HepG2 (cell line): ENCODE data around the gene MYL3. TPM values are rescaled to one million over a fixed set of nuclear protein-coding genes. Genes with fewer than 3 reads are reported as not detected.

Source experiments
- ATAC-seq: fragments of 200-7000 bp; cut with Tn5 transposase; 3 replicates; pipeline ENCODE4 v1.9.1; 2020; ENCODE audit warnings: mild to moderate bottlenecking, moderate library complexity
- BruUV-seq: library from RNA; stranded (reverse); fragments of 400-500 nt; replicated peaks from 2 replicates; lab custom pipeline; 2021; lab: Mats Ljungman, UMichigan
- CTCF ChIA-PET: fragments of 300-600 bp; formaldehyde crosslinking; extraction: SDS; loops from one replicate; lab custom pipeline; 2021; ENCODE audit warnings: low total read pairs, inconsistent platforms, low intra/inter-chr PET ratio; lab: Yijun Ruan, JAX
- POLR2A ChIA-PET: fragments of 350-600 bp; sonication (Branson Sonifier 250); formaldehyde crosslinking; loops from one replicate; lab custom pipeline; 2020; ENCODE audit warnings: antibody characterized with exemption, inconsistent platforms; lab: Yijun Ruan, JAX
- DNase-seq: peaks from one replicate; pipeline ENCODE4 v3.0.0-alpha.2; 2015; ENCODE audit warnings: low spot score
- FAIRE-seq: peaks from 3 replicates; lab custom pipeline; 2011; peaks lifted over from hg19 to GRCh38; lab: Jason Lieb, UNC
- H2AFZ ChIP-seq: one replicate; pipeline ENCODE4 v1.6.1; 2011; ENCODE audit warnings: low read length, inconsistent platforms
- H3K27ac ChIP-seq: fragments of 300-600 bp; 3 replicates; pipeline ENCODE4 v1.8.0; 2011; ENCODE audit warnings: mixed run types, mild to moderate bottlenecking, mixed read lengths, low read length, inconsistent platforms; ENCODE audit not compliant: insufficient read depth; ENCODE audit errors: extremely low read length
- H3K27me3 ChIP-seq, 2 experiments: fragments of 200-600 bp in 1 of 2; 2 replicates in 1 of 2; 3 replicates in 1 of 2; pipeline versions ENCODE4 v1.6.0 to v1.8.0; 2011; ENCODE audit warnings: low read length in 2 of 2, mild to moderate bottlenecking in 2 of 2, moderate library complexity in 2 of 2, inconsistent platforms in 1 of 2; ENCODE audit not compliant: insufficient read depth in 2 of 2, control insufficient read depth in 1 of 2
- H3K36me3 ChIP-seq, 2 experiments: fragments of 200-600 bp in 1 of 2; replicated peaks in 1 of 2; 2 replicates in 1 of 2; 3 replicates in 1 of 2; pipeline versions ENCODE4 v1.5.1 to v1.8.0; 2011; ENCODE audit warnings: low read length in 2 of 2, inconsistent platforms in 1 of 2; ENCODE audit not compliant: insufficient read depth in 2 of 2, control insufficient read depth in 1 of 2
- H3K4me1 ChIP-seq: 2 replicates; pipeline ENCODE4 v1.5.1; 2012; ENCODE audit warnings: low read length, inconsistent platforms; ENCODE audit not compliant: insufficient read depth
- H3K4me2 ChIP-seq: 2 replicates; pipeline ENCODE4 v1.6.0; 2011; ENCODE audit warnings: low read depth, low read length, inconsistent platforms
- H3K4me3 ChIP-seq, 3 experiments: fragments of 200-600 bp in 1 of 3; sonication (generic), shearing (Covaris generic) in 1 of 3; replicated peaks in 1 of 3; 2 replicates each; pipeline ENCODE4 v1.5.1; 2011 to 2016; ENCODE audit warnings: low read length in 3 of 3, inconsistent platforms in 2 of 3, low read depth in 2 of 3, mild to moderate bottlenecking in 2 of 3, control low read depth in 1 of 3, mixed read lengths in 1 of 3; ENCODE audit not compliant: insufficient read depth in 1 of 3
- H3K79me2 ChIP-seq: one replicate; pipeline ENCODE4 v1.6.1; 2011; ENCODE audit warnings: low read length, inconsistent platforms; ENCODE audit not compliant: insufficient read depth
- H3K9ac ChIP-seq: 2 replicates; pipeline ENCODE4 v1.6.0; 2011; ENCODE audit warnings: mild to moderate bottlenecking, low read depth, low read length, inconsistent platforms; ENCODE audit not compliant: insufficient read depth
- H3K9me3 ChIP-seq: 2 replicates; pipeline ENCODE4 v1.5.1; 2012; ENCODE audit warnings: mild to moderate bottlenecking, low read length
- H4K20me1 ChIP-seq: 2 replicates; pipeline ENCODE4 v1.6.0; 2011; ENCODE audit warnings: inconsistent platforms, mild to moderate bottlenecking, low read length, moderate library complexity; ENCODE audit not compliant: insufficient read depth
- ATF7 ChIP-seq, 2 experiments: fragments of 450-650 bp in 1 of 2; sonication (generic) in 1 of 2; formaldehyde crosslinking in 1 of 2; IDR thresholded peaks; 2 replicates each; pipeline versions ENCODE4 v1.4.0 to v1.6.1; 2016 to 2020; ENCODE audit warnings: antibody characterized with exemption in 1 of 2, mild to moderate bottlenecking in 1 of 2, missing genetic modification reagents in 1 of 2
- CREB1 ChIP-seq, 2 experiments: fragments of 450-650 bp in 1 of 2; IDR thresholded peaks; 2 replicates each; pipeline ENCODE4 v1.6.1; 2016 to 2017; ENCODE audit warnings: control low read depth in 1 of 2, mild to moderate bottlenecking in 1 of 2, missing compliant biosample characterization in 1 of 2, missing genetic modification characterization in 1 of 2
- MTF2 ChIP-seq: sonication (generic); formaldehyde crosslinking; IDR thresholded peaks from 2 replicates; pipeline ENCODE4 v1.5.0; 2020; ENCODE audit warnings: missing genetic modification reagents, borderline replicate concordance
- NCOA2 ChIP-seq: sonication (generic); formaldehyde crosslinking; IDR thresholded peaks from 2 replicates; pipeline ENCODE4 v1.8.0; 2022; ENCODE audit warnings: inconsistent platforms
- NR2F6 ChIP-seq, 2 experiments: IDR thresholded peaks; 2 replicates each; pipeline ENCODE4 v1.6.1; 2016; ENCODE audit warnings: antibody characterized with exemption in 1 of 2, mild to moderate bottlenecking in 1 of 2
- PPARG ChIP-seq: conservative IDR thresholded peaks from 2 replicates; pipeline ENCODE4 v1.6.1; 2016; ENCODE audit warnings: missing biosample characterization, missing genetic modification reagents
- RARG ChIP-seq: sonication (generic); formaldehyde crosslinking; IDR thresholded peaks from 2 replicates; pipeline ENCODE4 v1.4.0; 2020; ENCODE audit warnings: low read depth, mild to moderate bottlenecking, missing genetic modification reagents
- XBP1 ChIP-seq: sonication (generic); formaldehyde crosslinking; IDR thresholded peaks from 2 replicates; pipeline ENCODE4 v1.5.0; 2020; ENCODE audit warnings: missing genetic modification reagents
- ZFY ChIP-seq: sonication (generic); formaldehyde crosslinking; IDR thresholded peaks from 2 replicates; pipeline ENCODE4 v1.4.0; 2020; ENCODE audit warnings: missing genetic modification reagents
- ZNF607 ChIP-seq: sonication (generic); formaldehyde crosslinking; IDR thresholded peaks from 2 replicates; pipeline ENCODE4 v1.5.1; 2020; ENCODE audit warnings: missing genetic modification reagents, mild to moderate bottlenecking, borderline replicate concordance
- ZNF780A ChIP-seq: sonication (generic); formaldehyde crosslinking; IDR thresholded peaks from 2 replicates; pipeline ENCODE4 v1.8.0; 2022; ENCODE audit warnings: mild to moderate bottlenecking, missing genetic modification reagents, moderate library complexity
- ZNF816 ChIP-seq: sonication (generic); formaldehyde crosslinking; IDR thresholded peaks from 2 replicates; pipeline ENCODE4 v1.8.0; 2022; ENCODE audit warnings: missing genetic modification reagents, mild to moderate bottlenecking, borderline replicate concordance
- WGBS: methylation state at CpG from one replicate; pipeline ENCODE4 v1.1.6; 2017; ENCODE audit warnings: low lambda C conversion rate; 5-methylcytosine and 5-hydroxymethylcytosine counted together
- in situ Hi-C: cut with HindIII; loops from 2 replicates; pipeline ENCODE4 v1.10.0; 2017; ENCODE audit warnings: low pct_unique_long_range_greater_than_20kb; ENCODE audit not compliant: extremely low pct_ligation_motif_present
- intact Hi-C: fragments of 100-400 bp; cut with micrococcal nuclease; formaldehyde crosslinking; loops from one replicate; pipeline ENCODE4 v1.10.0; 2022; ENCODE audit not compliant: unreplicated experiment
- polyA plus RNA-seq, 8 experiments: library from polyadenylated mRNA; depleted of rRNA in 3 of 8; stranded (reverse) in 7 of 8; unstranded in 1 of 8; fragments of >200 nt; fragmentation: Illumina TruSeq in 4 of 8; extraction: Trizol in 4 of 8; gene quantifications; 2 replicates each; pipeline versions ENCODE4 v1.2.1 to v1.2.3, GENCODE V29; 2011 to 2016; ENCODE audit warnings: low read depth in 4 of 8, missing spikeins in 1 of 8, mixed read lengths in 1 of 8; ENCODE audit not compliant: insufficient read depth in 1 of 8
- total RNA-seq, 5 experiments: library from RNA; depleted of rRNA; stranded (reverse); fragments of >200 nt; fragmentation: Illumina TruSeq; extraction: Trizol; gene quantifications; 2 replicates each; pipeline ENCODE4 v1.2.3, GENCODE V29; 2016; ENCODE audit warnings: low read depth in 1 of 5
- TF ChIP-seq, protein P1 (sequence below): sonication (generic); formaldehyde crosslinking; IDR thresholded peaks from 2 replicates; pipeline ENCODE4 v1.5.0; 2020; ENCODE audit warnings: missing genetic modification reagents
- TF ChIP-seq, protein P2 (sequence below): sonication (generic); formaldehyde crosslinking; IDR thresholded peaks from 2 replicates; pipeline ENCODE4 v1.5.1; 2020; ENCODE audit warnings: mild to moderate bottlenecking, missing genetic modification reagents, borderline replicate concordance
- TF ChIP-seq, protein P3 (sequence below): sonication (generic); formaldehyde crosslinking; IDR thresholded peaks from 2 replicates; pipeline ENCODE4 v1.4.0; 2020; ENCODE audit warnings: mild to moderate bottlenecking, missing genetic modification reagents

MYL3 gene
- total and polyA plus RNA-seq, 2 of the 13 experiments (the other 11 are each of a cell fraction or from before 2014, with no cell fraction given): not detected

DNA sequence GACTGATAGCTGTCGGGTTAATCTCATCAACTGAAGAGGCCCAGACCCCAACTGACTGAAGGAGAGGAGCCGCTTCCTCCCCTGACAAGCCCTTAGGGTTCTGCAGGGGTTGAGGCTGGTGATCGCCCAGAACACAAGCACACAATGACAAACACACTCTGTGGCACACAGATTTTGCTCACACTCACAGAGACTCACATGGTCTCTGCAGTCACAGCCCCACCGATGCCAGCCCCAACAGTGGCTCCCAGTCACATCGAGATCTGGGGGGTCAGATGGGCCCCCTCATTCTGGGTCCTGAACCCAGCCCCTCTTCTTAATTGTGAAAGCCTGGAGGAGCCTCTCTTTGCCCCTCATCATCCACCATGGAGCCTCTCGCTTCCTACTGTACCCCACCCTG is 31.0 kb upstream of the MYL3 start (continued):
- TF ChIP-seq, protein P1, sequence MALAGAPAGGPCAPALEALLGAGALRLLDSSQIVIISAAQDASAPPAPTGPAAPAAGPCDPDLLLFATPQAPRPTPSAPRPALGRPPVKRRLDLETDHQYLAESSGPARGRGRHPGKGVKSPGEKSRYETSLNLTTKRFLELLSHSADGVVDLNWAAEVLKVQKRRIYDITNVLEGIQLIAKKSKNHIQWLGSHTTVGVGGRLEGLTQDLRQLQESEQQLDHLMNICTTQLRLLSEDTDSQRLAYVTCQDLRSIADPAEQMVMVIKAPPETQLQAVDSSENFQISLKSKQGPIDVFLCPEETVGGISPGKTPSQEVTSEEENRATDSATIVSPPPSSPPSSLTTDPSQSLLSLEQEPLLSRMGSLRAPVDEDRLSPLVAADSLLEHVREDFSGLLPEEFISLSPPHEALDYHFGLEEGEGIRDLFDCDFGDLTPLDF (CRISPR knock-in tag): no peak
- TF ChIP-seq NR2F6 (IDR thresholded peaks at IDR 0.05) (no peak), NR2F6 (CRISPR knock-in tag; IDR thresholded peaks at IDR 0.05) (no peak), RARG (no peak), ZNF780A (no peak)

DNA sequence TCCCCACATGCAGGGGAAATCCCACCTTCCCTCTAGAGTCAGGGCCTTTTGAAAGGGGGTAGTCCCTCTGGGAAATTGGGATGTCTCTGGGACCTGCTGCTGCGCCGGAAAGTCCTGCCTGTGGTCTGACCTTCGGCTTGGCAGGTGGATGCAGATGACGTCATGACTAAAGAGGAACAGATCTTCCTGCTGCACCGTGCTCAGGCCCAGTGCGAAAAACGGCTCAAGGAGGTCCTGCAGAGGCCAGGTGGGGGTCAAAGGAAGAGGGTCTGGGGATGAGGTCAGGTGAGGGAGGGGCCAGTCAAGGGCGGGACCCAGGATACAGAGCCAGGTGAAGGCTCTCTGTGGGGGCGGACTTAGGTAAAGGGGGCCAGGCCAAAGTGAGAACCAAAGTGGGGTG is 30.5 kb upstream of the MYL3 start:
- Histone ChIP-seq H3K27me3 (peaks cover 6 to 52% of the 10 kb centered on the region in 2 experiments; a peak in 4 of 5 replicates), H3K79me2 (no peaks in the 10 kb centered on the region), H3K4me2 (no peak overlapping the region), H3K4me3 (no peak overlapping the region), H4K20me1 (no peaks in the 10 kb centered on the region), H2AFZ (no peak overlapping the region), H3K36me3 (no peaks in the 10 kb centered on the region), H3K4me1 (peaks cover 13% of the 10 kb centered on the region), H3K27ac (no peak overlapping the region), H3K9ac (no peak overlapping the region), H3K9me3 (no peaks in the 10 kb centered on the region)
- DNase-seq (no peak), ATAC-seq (no peak), FAIRE-seq (no peak)
- CTCF ChIA-PET: interaction anchor here (3.5 kb wide), 1 partner anchor 188 kb away, joined by 39 read pairs; no protein-coding TSS in a partner anchor
- POLR2A ChIA-PET: no interaction called here
- BruUV-seq: no TSS peak
- 19% methylated on average over 9 of the region's 9 CpGs for WGBS
- in situ Hi-C loops: no loop called here
- intact Hi-C loops: loop anchor here (2.0 kb wide), 2 partner anchors 27 to 33 kb away; no protein-coding TSS in a partner anchor
- TF ChIP-seq MTF2 (CRISPR knock-in tag) (no peak), ZNF816 (CRISPR knock-in tag) (no peak), PPARG (CRISPR knock-in tag) (no peak), ATF7 (IDR thresholded peaks at IDR 0.05) (peak; percentile 99), ATF7 (CRISPR knock-in tag; IDR thresholded peaks at IDR 0.05) (no peak), ZFY (CRISPR knock-in tag) (no peak), ZNF607 (CRISPR knock-in tag) (no peak), CREB1 (IDR thresholded peaks at IDR 0.05) (peak; percentile 95), CREB1 (CRISPR knock-in tag; IDR thresholded peaks at IDR 0.05) (no peak), XBP1 (CRISPR knock-in tag) (no peak), NCOA2 (CRISPR knock-in tag) (no peak)
- TF ChIP-seq, protein P2, sequence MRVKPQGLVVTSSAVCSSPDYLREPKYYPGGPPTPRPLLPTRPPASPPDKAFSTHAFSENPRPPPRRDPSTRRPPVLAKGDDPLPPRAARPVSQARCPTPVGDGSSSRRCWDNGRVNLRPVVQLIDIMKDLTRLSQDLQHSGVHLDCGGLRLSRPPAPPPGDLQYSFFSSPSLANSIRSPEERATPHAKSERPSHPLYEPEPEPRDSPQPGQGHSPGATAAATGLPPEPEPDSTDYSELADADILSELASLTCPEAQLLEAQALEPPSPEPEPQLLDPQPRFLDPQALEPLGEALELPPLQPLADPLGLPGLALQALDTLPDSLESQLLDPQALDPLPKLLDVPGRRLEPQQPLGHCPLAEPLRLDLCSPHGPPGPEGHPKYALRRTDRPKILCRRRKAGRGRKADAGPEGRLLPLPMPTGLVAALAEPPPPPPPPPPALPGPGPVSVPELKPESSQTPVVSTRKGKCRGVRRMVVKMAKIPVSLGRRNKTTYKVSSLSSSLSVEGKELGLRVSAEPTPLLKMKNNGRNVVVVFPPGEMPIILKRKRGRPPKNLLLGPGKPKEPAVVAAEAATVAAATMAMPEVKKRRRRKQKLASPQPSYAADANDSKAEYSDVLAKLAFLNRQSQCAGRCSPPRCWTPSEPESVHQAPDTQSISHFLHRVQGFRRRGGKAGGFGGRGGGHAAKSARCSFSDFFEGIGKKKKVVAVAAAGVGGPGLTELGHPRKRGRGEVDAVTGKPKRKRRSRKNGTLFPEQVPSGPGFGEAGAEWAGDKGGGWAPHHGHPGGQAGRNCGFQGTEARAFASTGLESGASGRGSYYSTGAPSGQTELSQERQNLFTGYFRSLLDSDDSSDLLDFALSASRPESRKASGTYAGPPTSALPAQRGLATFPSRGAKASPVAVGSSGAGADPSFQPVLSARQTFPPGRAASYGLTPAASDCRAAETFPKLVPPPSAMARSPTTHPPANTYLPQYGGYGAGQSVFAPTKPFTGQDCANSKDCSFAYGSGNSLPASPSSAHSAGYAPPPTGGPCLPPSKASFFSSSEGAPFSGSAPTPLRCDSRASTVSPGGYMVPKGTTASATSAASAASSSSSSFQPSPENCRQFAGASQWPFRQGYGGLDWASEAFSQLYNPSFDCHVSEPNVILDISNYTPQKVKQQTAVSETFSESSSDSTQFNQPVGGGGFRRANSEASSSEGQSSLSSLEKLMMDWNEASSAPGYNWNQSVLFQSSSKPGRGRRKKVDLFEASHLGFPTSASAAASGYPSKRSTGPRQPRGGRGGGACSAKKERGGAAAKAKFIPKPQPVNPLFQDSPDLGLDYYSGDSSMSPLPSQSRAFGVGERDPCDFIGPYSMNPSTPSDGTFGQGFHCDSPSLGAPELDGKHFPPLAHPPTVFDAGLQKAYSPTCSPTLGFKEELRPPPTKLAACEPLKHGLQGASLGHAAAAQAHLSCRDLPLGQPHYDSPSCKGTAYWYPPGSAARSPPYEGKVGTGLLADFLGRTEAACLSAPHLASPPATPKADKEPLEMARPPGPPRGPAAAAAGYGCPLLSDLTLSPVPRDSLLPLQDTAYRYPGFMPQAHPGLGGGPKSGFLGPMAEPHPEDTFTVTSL: no peak
- TF ChIP-seq, protein P3, sequence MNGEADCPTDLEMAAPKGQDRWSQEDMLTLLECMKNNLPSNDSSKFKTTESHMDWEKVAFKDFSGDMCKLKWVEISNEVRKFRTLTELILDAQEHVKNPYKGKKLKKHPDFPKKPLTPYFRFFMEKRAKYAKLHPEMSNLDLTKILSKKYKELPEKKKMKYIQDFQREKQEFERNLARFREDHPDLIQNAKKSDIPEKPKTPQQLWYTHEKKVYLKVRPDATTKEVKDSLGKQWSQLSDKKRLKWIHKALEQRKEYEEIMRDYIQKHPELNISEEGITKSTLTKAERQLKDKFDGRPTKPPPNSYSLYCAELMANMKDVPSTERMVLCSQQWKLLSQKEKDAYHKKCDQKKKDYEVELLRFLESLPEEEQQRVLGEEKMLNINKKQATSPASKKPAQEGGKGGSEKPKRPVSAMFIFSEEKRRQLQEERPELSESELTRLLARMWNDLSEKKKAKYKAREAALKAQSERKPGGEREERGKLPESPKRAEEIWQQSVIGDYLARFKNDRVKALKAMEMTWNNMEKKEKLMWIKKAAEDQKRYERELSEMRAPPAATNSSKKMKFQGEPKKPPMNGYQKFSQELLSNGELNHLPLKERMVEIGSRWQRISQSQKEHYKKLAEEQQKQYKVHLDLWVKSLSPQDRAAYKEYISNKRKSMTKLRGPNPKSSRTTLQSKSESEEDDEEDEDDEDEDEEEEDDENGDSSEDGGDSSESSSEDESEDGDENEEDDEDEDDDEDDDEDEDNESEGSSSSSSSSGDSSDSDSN (CRISPR knock-in tag): no peak
